HG03558 (cell line): ENCODE measurements around the gene PNPLA2.

Source experiments
- ATAC-seq: cut with Tn5 transposase; IDR thresholded peaks from one replicate; pipeline ENCODE4 v1.9.1; 2021; ENCODE audit warnings: moderate number of reproducible peaks; ENCODE audit not compliant: unreplicated experiment; ENCODE audit errors: extremely low read depth

PNPLA2 gene

DNA sequence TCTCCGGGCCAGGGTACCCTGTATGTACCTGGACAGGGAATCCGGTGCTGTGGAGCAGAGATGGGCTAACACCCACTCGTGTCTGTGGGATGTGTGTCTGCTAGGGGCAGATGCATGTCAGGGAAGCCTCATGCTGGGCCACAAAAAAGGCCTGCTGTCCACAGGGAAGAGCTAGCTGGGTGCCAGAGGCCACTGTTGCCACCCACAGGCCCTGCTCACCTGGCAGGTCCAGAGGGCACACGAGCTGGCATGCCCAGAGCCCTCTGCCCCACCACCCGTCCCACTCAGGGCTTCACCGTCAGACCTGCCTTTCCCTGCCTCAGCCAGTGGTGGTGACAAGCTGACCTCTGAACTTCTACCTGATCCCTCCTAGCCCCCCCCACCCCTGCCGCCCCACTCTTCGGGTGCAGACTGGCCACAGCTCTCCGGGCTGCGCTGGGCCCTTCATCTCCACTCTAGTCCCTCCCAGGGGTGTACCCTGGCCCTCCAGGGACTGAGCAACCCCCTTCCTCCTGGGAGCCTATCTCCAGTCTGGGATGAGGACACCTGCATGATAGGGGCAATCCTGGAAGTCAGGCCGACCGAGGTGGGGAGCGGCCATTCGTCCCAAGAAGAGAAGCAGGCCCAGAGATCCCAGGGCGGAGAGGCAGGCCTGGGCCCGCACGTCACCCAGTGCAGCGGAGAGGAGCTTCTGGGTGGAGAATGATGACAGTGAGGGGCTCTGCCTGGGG, 22.0 kb upstream of the PNPLA2 start:
- ATAC-seq, result no peak

DNA sequence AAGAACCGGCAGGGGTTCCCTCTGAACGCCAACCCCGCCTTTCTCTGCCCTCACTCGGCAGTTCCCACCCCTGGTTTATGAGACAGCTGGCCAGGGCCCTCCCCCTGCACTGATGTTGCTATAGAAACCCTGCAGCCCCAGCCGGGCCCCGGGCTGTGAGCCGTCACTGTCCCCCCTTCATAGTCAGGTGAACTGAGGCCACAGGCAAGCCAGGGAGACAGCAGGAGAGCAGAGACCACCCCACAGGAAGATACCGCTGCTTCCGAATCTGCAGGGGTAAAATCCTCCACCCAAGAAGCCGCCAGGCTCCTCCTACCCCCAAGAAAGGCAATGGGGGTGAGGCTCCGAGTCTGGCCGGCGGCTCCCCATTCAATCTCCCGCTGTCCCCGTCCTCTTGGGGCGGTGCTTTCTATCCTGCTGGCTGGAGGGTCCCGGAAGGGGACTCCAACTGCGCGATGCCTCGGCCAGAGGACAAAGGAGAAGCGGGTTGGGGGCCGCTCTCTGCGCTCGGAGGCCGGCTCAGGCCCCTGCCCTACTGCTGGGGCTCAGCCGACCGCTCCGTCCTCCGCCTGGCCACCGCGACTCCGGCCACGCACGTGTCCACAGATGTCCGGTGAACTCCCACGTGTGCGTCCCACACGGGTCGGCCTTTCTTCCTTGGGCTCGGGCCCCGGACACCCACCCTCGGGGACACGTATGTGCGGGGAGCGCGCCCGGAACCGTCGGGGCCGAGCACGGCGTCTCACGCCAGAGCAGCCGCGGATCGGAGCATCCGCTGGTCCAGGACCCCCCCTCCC, 21.2 kb upstream of the PNPLA2 start:
- peak; percentile 6 for ATAC-seq

DNA sequence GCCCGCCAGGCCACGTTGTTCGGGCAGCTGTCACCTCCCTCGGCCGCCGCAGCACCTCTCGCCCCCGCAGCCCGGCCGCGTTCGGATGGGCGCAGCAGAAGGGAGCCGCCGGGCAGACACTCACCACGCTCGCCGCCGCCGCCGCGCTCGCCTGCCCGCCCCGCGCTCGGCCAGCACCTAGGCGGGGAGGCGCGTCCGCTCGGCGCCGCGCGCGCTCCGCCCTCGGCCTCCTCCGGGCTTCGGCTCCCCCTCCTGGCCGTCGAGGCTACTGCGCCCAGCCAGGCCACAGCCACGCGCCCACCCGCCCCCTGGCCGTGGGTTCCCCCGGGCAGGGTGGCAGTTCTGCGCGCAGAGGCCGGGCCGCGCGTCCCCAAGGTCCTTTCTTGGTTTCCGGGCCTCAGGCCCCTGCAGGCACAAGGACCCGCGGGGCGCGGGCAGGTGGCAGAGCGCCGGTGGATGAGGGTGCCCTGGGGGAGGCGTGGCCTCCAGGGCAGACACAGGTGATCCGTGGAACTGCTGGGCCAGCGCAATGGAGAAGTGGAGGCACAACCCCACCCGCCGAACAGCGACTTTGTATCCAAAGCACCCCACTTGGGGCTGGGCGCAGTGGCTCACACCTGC, 20.5 kb upstream of the PNPLA2 start, which contains the start of gene SLC25A22:
SLC25A22 (minus strand) TSS at position 189 of the 621 bp plus-strand sequence. CDS start 3,275 bp downstream, outside the sequence.
- peak; percentile 37 for ATAC-seq

DNA sequence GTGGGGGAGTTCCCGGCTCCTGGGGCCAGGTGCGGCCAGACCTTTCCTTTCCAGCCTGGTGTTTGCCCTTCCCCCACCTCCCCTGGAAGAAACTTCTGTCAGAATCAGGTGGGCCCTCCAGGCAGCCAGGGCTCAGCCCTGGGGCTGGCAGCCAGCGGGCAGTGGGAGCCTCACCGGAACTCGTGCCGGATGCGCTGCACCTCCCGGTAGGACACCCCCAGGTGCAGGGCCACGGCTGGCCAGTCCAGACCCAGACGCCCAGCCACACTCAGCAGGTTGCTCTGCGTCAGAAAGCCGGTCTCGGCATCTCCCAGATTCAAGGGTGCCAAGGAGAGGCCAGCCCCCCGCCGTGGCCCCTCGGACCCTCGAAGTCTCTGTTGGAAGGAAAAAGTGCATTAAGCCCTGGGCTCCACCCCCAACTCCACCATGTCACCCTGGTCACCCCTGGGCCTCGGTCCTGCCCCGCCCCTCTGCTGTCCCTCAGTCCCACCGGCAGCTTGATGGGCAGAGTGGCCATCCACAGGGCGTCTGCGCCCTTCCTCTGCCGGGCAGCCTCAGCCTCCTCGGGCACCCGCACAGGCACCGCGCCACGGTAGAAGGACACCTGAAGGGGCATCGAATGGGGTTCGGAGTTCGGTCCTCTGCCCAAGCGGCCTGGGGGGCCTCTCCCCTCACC, 18.9 kb upstream of the PNPLA2 start:
- no peak for ATAC-seq

DNA sequence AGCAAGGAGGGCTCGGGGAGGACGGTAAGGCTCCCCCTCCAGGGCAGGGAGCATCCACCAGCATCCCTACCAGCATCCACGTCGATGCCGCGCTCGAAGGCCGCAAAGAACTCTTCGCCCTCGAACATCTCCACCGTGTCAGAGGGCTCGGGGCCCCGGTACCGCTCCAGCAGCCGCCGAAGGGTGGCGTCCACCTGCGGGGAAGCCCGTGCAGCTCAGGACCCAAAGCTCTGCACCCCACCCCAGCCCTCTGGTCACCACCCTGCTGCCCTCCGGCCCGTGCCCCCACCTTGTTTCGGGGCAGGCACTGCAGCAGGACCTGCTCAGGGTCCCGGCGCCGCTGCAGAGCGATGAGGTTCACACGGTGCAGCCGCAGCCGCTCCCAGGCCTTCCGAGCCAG, 18.2 kb upstream of the PNPLA2 start:
- ATAC-seq, result no peak

DNA sequence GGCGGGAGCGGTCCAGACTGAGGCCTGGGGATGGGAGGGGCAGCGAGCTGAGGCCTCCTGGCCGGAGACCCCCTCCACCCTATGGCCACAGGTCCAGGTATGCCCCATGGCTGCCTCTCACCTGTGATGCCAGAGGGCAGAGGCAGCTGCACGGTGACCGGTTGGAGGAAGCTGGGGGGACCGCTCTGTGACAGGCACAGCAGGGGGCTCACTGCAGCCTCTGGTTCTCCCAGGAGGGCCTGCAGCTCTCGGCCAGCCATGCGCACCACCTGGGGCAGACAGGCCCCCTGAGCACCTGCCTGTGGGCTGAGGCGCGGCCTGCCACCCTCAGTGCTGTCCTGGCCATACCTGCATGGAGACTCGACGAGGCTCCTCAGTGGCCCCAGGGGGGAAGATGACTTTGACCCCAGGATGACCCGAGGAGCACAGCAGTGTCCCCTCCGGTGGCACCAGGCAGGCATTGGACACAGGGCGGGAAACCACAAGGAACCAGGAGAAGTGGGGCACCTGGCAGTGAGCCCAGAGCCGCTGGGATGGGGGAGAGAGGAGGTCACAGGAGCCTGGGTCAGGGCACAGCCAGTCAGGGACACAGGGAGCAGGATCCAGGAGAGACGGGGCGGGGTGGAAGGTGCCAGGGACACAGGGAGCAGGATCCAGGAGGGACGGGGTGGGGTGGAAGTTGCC, 17.5 kb upstream of the PNPLA2 start:
- ATAC-seq, result no peak

DNA sequence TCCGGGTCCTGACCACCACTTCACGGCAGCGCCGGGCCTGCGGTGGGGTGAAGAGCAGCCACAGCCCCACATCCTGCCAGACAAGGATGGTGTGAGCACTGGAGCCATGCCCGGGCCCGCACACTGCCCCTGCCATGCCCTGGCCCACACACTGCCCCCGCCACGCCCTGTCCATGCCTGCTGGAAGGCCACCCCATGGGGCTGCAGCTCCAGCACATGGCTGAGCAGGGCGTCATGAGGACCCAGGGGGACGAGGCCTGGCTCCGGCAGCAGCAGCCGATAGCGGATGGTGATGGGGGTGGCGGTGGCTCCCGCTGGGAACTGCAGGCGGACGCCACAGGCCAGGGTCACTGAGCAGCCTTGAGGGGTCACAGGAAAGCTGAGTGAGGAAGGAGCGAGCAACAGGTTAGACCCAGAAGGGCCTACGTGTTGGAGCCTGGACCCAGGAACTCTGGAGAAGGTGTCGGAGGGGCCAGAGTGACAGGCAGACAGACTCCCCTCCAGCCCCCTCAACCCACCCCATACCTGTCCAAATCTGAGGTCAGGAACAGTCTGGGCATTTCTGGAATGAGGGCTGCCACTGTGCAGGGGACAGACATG, 16.6 kb upstream of the PNPLA2 start:
- ATAC-seq, result no peak

DNA sequence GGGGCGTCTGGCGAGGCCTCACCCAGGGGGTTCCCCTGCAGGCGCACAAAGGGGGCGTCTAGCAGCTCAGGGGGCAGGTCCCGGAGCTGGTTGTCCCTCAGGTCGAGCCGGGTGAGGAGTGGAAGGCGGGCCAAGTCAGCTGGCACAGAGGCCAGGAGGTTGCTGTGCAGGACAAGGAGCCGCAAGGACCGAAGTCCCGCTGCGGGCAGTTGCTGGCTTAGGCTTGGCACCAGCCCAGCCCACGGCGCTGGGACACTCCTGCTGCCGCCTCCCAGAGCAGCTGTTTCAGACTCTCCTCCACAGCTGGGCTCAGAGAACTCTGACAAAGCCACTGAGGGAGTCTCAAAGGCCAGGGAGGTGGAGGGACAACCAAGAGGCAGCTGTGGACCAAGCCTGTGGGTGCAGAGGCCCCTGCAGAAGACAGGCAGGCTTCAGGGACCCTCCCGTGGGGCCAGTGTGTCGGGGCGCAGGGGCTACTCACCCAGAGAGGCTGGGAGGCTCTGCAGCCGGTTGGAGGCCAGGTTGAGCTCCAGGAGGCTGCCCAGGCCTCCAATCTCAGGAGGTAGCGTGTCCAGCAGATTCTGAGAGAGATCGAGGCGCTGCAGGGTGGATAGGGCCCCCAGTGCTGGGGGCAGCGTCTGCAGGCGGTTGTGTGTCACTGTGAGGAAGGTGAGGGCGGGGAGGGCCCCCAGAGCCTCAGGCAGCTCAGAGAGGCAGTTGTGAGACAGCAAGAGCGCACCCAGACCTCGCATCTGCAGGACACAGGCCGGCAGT, 15.8 kb upstream of the PNPLA2 start:
- no peak for ATAC-seq

DNA sequence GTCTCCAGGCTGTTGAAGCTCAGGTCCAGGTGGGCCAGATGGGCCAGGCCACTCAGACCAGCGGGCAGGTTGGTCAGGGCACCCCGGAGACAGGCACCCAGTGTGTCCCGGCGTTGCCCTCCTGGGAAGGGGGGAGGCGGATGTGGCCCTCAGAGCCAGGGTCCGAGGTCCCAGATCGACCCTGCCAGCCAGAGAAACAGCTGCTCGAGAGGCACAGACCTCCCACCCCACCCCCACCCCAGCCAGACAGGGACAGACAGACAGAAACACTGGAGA, 15.3 kb upstream of the PNPLA2 start:
- ATAC-seq, result no peak

DNA sequence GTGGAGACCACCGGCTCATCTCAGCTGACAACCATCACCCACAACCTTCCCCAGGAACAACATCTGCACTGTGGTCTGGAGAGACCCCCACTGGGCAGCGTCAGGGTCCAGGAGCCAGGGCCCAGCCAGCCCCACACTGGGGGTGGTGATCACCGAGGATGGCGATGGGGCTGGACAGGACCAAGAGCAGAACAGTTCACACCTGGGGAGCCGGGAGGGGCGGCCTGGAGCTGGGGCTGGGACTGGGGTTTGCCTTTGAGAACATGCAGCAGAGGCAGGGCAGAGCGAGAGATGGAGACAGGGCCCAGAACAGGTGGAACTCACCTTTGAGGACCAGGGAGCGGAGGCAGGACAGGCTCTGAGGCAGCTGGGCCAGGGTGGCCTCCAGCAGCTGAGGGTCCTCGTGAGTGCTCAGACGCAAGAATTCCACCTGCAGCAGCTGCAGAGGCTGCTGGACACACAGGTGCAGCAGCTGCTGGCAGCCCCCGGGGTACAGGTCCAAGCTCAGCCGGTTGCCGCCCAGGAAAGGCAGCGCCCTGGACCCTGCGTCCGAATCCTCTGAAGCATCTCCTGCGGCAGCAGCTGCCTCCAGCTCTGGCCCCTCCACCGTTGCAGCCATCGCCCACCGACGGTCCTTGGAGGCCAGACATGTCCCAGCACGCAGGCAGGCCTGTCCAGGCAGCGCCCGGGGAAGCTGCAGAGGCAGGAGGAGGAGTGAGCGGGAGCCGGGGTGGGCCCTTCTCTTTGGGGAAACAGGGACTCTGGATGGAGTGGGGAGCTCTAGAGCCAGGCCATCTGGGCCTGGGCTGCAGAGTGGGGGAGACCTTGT, 14.7 kb upstream of the PNPLA2 start:
- no peak for ATAC-seq

DNA sequence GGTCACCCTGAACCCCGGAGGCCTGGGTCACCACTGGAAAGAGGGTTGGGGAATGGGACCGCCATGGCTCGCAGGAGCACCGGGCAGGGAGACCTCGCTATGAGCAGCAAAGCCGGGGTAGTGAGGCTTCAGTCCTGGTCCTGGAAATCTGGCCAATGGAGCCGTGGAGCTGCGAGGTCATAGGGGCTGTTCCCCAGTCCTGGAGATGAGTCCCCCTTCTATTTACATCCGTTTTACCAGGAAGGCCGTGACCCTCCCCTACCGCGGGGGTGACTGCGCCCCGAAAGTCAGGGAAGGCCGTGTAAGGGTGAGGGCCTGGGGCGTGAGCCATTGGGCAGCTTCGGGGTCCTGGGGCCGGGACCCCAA, 14.1 kb upstream of the PNPLA2 start:
- ATAC-seq, result no peak

DNA sequence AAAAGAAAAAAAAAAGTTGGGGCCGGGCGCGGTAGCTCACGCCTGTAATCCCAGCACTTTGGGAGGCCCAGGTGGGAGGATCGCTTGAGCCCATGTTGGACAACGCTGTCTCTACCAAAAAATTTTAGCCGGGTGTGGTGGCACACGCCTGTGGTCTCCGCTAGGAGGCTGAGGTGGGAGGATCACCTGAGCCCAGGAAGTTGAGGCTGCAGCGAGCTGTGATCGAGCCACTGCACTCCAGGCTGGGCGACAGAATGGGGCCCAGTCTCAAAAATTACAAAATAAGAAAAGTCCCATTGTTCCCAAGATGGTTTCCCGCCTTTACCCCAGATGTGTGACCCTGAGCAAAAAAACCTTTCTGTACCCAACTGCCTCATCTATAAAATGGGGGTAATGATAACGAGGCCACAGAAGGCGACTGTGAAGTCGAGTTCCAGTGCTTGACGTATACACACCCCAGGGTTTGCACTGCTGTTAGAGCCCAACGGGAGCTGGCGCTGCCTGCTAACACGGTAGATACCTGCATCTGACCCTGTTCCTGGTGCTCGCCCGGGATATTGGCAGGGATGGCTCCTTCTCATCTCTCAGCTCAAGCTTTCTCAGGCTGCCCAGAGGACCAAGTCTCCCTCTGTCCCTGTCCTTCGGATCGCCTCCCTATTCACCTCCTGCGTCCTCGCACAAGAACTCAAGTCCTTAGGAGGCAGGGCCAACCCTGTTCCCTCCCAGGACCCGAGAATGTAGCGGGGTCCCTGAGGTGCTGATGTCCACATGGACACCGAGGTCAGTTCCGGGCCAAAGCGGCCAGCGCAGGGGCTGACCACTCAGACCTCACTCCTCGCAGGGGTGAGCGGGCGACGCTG, 10.1 kb upstream of the PNPLA2 start:
- ATAC-seq, result no peak

DNA sequence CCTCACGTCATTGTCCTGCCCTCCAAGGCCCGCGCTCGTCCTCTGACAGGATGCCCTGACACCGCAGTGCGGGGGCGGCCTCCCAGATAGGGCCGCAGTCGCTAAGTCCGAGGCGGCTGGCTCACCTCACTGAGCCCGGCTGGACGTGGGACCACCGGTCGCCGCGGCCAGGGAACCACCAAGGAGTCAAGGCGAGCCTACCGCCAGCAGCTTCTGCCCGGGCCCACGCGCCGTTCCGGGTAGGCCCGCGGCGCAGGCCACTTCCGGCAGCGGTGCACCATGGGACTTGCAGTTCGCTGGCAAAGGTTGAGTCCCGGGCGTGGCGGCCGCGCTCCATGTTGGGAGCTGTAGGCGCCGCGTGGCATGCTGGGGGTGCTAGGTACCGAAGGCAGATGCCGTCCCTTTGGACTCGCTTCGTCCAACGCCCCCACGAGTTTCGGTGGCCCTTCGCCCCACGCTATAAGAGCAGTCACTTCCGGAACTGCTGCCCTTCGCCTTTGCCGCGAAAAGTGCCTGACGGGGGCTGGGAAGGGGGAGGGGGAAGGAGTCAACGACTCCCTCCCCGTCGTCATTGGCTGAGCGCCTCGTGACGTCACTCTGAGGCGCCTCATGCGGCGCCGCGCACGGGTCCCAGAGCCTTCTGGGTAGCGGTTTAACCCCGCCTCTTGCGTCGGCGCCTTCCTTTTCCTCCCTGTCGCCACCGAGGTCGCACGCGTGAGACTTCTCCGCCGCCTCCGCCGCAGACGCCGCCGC, 9.3 kb upstream of the PNPLA2 start, which contains the start of gene RPLP2:
RPLP2 (plus strand) TSS at position 681 of the 753 bp plus-strand sequence. CDS start 268 bp downstream, outside the sequence.
- ATAC-seq, result peak; percentile 37

DNA sequence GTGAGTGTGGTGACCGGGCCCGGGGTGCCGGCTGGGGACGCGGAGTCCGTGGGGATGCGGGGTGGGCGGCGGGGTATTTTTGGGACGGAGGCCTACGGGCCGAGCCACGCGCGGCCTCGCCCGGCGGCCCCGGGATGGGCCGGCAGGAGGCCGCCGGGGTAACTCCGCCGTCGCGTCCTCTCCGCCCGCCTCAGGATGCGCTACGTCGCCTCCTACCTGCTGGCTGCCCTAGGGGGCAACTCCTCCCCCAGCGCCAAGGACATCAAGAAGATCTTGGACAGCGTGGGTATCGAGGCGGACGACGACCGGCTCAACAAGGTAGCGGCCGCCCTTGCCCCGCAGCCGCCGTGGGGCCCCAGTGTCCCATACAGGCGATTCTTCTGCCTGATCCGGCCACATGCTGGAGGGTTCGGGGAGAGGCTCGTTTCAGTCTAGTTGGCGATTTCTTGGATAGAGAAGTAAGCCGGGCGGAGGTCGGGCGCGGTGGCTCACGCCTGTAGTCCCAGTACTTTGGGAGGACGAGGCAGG, 8.6 kb upstream of the PNPLA2 start:
- ATAC-seq, result no peak

DNA sequence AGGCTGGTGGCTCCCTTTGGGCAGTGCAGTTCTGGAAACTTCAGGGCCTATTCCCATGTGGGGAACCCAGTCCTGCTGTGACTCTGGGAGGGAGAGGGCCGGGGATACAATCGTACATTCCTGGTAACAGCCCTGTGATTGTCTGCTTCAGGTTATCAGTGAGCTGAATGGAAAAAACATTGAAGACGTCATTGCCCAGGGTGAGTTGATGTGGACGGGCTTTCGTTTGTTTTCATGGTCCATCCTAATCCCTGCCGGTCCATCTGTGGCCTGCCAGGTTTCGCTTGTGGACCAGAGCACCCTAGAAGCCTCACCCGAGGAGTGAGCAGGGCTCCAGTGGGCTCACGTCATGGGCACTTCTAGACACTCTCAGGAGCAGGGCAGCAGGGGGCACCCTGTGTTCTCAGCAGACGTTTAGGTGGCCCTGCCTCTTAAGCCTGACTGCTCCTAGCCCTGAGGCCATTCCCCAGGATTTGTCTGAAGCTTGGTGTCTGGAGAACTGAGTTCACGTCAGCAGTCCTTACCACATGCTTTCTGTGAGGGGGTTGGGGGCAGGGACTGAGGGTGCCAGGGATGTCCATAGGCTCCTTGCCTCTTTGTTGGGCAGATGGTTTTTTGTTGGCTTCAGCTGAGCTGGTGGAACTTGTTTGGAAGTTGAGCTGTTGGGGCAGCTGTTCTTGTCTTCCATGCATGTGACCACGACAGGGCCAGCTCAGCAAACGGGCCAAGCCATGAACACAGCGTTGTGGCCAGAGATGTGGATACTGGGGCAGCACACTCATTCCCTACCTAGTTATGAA, 7.1 kb upstream of the PNPLA2 start:
- ATAC-seq, result no peak

DNA sequence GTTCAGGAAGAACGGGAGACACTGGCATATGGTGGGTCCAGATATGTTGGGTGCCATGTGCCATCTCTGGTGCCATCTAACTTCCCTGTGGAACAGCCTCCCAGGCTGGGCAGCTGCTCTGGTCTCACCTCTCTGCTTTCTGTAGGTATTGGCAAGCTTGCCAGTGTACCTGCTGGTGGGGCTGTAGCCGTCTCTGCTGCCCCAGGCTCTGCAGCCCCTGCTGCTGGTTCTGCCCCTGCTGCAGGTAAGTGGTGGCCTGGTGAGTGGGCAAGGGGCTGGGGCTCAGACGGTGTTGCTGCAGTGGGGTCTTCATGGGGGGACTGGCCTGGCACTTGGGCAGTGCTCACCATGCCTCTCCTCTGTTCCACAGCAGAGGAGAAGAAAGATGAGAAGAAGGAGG, 6.3 kb upstream of the PNPLA2 start:
- ATAC-seq, result no peak
